H1 (cell line): Measurements from ENCODE around the gene RNF44. TPM values are rescaled to one million over a fixed set of nuclear protein-coding genes. Genes with fewer than 3 reads are reported as not detected.

Experiments
- CBX8 ChIP-seq: fragments of 300-800, 300-1000 bp; sonication (generic); IDR thresholded peaks from 2 replicates; pipeline ENCODE4 v1.7.1; 2016; ENCODE audit warnings: low read depth, low read length, borderline replicate concordance
- KDM1A ChIP-seq: fragments of 200-600, 300-600 bp; sonication (generic); IDR thresholded peaks from 2 replicates; pipeline ENCODE4 v1.7.1; 2016; ENCODE audit warnings: mild to moderate bottlenecking, low read length, borderline replicate concordance
- POLR2AphosphoS5 ChIP-seq: IDR thresholded peaks from 2 replicates; pipeline ENCODE4 v1.6.1; 2011; ENCODE audit warnings: low read depth, low read length
- SRF ChIP-seq: IDR thresholded peaks from 2 replicates; pipeline ENCODE4 v1.6.1; 2011; ENCODE audit warnings: mild to moderate bottlenecking, low read depth, low read length, moderate library complexity
- polyA plus RNA-seq, 7 experiments: library from polyadenylated mRNA; depleted of rRNA in 3 of 7; stranded (reverse) in 5 of 7; unstranded in 2 of 7; fragments of >200 nt in 5 of 7; fragments of 200-250 nt in 2 of 7; gene quantifications; 1 replicate in 5 of 7; 2 replicates in 1 of 7; 4 replicates in 1 of 7; pipeline versions ENCODE4 v1.2.1 to v1.2.3, GENCODE V29; 2011 to 2013; ENCODE audit warnings: missing spikeins in 2 of 7, mixed read lengths in 2 of 7
- total RNA-seq: library from RNA; stranded (reverse); fragmentation: NEBNext Ultra II Directional; extraction: Animal tissue kit (Norgen Biotek cat#: 25700); gene quantifications from 2 replicates; pipeline ENCODE4 v1.2.1, GENCODE V29; 2021
- TF ChIP-seq, protein P1 (sequence below): fragments of 300-600 bp; sonication (generic); IDR thresholded peaks from 2 replicates; pipeline ENCODE4 v1.7.1; 2012; ENCODE audit warnings: low read length, moderate library complexity, mild to moderate bottlenecking, inconsistent platforms; ENCODE audit not compliant: insufficient replicate concordance

RNF44 gene
- total and polyA plus RNA-seq, 2 of the 8 experiments (the other 6 are each of a cell fraction or from before 2014, with no cell fraction given): 54.7 to 164 TPM

DNA sequence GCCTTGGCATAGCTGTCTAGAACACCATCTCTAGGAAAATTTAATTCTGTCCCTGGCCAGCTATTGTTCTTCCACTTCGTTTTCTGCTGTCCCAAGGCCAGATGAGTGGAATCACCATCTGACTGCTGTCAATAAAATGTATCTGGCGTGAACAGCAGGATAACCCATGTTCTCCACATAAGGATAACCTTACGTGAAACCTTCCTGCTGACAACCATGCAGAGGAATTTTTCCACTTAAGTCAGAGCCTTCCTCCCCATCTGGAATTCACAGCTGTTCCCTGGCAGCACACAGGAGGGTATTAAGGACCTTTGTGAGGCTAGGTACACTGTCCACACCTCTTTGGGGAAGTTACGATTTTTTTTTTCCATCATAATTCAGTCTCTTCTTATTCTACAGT is 28.6 kb downstream of the RNF44 start (continued):
- TF ChIP-seq SRF (no peak), KDM1A (no peak), CBX8 (no peak), POLR2AphosphoS5 (no peak)
- TF ChIP-seq, protein P1, sequence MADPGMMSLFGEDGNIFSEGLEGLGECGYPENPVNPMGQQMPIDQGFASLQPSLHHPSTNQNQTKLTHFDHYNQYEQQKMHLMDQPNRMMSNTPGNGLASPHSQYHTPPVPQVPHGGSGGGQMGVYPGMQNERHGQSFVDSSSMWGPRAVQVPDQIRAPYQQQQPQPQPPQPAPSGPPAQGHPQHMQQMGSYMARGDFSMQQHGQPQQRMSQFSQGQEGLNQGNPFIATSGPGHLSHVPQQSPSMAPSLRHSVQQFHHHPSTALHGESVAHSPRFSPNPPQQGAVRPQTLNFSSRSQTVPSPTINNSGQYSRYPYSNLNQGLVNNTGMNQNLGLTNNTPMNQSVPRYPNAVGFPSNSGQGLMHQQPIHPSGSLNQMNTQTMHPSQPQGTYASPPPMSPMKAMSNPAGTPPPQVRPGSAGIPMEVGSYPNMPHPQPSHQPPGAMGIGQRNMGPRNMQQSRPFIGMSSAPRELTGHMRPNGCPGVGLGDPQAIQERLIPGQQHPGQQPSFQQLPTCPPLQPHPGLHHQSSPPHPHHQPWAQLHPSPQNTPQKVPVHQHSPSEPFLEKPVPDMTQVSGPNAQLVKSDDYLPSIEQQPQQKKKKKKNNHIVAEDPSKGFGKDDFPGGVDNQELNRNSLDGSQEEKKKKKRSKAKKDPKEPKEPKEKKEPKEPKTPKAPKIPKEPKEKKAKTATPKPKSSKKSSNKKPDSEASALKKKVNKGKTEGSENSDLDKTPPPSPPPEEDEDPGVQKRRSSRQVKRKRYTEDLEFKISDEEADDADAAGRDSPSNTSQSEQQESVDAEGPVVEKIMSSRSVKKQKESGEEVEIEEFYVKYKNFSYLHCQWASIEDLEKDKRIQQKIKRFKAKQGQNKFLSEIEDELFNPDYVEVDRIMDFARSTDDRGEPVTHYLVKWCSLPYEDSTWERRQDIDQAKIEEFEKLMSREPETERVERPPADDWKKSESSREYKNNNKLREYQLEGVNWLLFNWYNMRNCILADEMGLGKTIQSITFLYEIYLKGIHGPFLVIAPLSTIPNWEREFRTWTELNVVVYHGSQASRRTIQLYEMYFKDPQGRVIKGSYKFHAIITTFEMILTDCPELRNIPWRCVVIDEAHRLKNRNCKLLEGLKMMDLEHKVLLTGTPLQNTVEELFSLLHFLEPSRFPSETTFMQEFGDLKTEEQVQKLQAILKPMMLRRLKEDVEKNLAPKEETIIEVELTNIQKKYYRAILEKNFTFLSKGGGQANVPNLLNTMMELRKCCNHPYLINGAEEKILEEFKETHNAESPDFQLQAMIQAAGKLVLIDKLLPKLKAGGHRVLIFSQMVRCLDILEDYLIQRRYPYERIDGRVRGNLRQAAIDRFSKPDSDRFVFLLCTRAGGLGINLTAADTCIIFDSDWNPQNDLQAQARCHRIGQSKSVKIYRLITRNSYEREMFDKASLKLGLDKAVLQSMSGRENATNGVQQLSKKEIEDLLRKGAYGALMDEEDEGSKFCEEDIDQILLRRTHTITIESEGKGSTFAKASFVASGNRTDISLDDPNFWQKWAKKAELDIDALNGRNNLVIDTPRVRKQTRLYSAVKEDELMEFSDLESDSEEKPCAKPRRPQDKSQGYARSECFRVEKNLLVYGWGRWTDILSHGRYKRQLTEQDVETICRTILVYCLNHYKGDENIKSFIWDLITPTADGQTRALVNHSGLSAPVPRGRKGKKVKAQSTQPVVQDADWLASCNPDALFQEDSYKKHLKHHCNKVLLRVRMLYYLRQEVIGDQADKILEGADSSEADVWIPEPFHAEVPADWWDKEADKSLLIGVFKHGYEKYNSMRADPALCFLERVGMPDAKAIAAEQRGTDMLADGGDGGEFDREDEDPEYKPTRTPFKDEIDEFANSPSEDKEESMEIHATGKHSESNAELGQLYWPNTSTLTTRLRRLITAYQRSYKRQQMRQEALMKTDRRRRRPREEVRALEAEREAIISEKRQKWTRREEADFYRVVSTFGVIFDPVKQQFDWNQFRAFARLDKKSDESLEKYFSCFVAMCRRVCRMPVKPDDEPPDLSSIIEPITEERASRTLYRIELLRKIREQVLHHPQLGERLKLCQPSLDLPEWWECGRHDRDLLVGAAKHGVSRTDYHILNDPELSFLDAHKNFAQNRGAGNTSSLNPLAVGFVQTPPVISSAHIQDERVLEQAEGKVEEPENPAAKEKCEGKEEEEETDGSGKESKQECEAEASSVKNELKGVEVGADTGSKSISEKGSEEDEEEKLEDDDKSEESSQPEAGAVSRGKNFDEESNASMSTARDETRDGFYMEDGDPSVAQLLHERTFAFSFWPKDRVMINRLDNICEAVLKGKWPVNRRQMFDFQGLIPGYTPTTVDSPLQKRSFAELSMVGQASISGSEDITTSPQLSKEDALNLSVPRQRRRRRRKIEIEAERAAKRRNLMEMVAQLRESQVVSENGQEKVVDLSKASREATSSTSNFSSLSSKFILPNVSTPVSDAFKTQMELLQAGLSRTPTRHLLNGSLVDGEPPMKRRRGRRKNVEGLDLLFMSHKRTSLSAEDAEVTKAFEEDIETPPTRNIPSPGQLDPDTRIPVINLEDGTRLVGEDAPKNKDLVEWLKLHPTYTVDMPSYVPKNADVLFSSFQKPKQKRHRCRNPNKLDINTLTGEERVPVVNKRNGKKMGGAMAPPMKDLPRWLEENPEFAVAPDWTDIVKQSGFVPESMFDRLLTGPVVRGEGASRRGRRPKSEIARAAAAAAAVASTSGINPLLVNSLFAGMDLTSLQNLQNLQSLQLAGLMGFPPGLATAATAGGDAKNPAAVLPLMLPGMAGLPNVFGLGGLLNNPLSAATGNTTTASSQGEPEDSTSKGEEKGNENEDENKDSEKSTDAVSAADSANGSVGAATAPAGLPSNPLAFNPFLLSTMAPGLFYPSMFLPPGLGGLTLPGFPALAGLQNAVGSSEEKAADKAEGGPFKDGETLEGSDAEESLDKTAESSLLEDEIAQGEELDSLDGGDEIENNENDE: no peak
- TF ChIP-seq, all 59 proteins: peak for 0
